T1000 (cell line): ENCODE measurements around the gene GTSE1.
"Not testable (repeated sequence)": the region's sequence is repeated elsewhere in the genome, so short reads cannot be mapped to it uniquely, and the experiment has no call there.

ENCODE experiments used
- DNase-seq: peaks from one replicate; lab custom pipeline; 2025; ENCODE audit warnings: mixed read lengths; lab: John Stamatoyannopoulos, UW

Gene GTSE1, protein sequence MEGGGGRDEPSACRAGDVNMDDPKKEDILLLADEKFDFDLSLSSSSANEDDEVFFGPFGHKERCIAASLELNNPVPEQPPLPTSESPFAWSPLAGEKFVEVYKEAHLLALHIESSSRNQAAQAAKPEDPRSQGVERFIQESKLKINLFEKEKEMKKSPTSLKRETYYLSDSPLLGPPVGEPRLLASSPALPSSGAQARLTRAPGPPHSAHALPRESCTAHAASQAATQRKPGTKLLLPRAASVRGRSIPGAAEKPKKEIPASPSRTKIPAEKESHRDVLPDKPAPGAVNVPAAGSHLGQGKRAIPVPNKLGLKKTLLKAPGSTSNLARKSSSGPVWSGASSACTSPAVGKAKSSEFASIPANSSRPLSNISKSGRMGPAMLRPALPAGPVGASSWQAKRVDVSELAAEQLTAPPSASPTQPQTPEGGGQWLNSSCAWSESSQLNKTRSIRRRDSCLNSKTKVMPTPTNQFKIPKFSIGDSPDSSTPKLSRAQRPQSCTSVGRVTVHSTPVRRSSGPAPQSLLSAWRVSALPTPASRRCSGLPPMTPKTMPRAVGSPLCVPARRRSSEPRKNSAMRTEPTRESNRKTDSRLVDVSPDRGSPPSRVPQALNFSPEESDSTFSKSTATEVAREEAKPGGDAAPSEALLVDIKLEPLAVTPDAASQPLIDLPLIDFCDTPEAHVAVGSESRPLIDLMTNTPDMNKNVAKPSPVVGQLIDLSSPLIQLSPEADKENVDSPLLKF

GRCh38 chr22:46296257-46297150, at the start of gene GTSE1:
Gene GTSE1 (plus strand): TSS chr22:46296870. CDS start chr22:46297401, 531 bp downstream.
- peak; percentile 91 for DNase-seq

DNA sequence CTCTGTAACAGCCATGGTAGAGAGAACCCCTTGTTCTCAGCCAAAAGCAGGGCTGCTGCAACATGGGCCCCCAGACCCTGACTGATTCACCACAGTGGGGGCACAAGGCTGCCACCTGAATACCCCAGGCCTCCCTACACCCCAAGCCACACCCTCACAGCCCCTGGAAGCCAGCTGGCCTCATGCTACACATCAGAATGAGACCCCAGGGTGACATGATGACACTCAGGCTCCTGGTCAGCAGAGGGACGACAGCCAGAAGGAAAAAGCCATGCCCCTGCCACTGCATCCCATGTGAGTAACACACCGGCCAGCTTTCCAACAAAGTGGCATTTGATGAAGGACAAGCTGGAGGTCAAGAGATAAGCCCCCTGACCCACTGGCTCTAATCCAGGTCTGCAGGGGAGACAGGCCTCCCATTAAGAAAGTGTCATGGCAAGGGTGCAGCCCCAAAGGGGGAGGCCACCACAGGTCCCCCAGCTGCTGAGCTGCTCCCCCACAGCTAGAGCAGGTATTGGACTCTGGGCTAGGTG, 49.2 kb upstream of the GTSE1 start:
- no peak for DNase-seq

GRCh38 chr22:46250035-46250782, 46.5 kb upstream of the GTSE1 start, which contains the start of gene CDPF1:
Gene CDPF1 (minus strand): TSS chr22:46250293. CDS start chr22:46248284, 2,009 bp downstream.
- DNase-seq, result peak; percentile 76

DNA sequence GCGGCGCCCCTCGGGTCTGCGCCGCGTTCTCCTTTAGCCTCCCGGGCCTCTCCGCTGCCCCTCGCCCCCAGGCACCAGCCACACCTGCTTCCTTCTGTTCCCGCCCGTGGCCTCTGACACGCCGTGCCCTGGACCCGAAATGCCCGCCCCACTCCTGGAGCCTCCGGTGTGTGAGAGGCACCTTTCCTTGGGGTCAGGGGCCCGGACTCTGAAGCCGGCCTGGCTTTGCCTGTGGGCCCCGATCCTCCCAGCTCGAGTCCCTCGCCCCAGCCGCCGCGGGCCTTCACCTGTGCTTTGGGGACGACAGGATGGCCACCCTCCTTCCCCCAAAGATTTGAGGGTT, 45.9 kb upstream of the GTSE1 start:
- DNase-seq, result no peak

- DNase-seq, result no peak
Measured at GRCh38 chr22:46251266-46251665, 45.4 kb upstream of the GTSE1 start.

- no peak for DNase-seq
Measured at GRCh38 chr22:46251816-46252380, 44.8 kb upstream of the GTSE1 start.

GRCh38 chr22:46256358-46256958, 40.2 kb upstream of the GTSE1 start:
- no peak for DNase-seq

- no peak for DNase-seq
Measured at GRCh38 chr22:46259374-46259773, 37.3 kb upstream of the GTSE1 start.

DNA sequence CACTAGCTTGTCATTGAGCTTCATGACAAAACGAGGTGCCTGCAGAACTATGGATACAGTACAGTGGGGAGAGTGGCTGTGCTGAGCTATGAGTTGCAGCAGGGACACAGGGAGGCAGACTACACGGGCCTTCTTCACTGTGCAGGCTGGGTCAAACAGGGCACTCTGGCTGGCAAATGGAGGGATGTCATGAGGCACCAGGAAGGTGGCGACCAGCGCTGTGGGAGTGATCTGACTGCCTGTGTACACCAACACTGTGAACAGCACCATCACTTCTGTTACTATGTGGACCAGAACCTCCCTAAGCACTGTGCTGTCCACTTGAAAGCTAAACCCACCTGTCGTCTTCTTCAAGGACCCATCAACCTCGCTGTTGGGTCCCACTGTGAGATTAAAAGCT, 36.6 kb upstream of the GTSE1 start:
- DNase-seq, result no peak

DNA sequence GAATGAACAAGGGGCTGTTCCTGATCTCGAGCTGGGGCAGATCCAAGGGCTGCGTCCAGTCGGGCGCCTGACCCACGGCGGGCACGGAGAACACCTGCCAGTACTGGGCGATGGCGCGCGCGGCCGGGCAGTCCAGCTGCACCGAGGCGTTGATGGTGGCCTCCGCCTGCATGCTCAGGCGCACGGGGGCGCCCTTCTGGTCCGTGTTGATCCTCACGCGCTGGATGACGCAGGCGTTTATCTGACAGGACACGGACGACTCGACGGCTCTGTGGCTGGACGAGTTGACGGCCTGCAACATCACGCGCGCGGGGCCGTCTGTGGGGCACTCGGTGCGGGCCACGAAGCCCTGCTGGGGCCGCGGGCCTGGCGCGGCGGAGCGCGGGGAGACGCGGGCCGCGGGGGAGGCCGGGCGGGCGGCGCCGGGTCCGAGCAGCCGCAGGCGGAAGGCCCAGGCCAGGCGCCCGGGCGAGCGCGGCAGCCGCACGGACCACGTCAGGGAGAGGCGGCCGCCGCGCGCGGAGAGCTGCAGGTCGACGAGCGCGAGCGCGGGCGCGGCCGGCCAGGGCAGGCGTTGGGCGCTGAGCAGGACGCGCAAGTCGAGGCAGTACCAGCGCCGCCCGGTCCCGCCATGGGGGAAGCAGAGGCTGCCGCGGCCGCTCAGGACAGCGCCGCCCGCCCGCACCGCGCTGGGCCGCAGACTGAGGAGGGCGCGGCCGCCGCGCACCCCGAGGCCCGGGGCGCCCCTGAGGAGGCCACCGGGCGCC, 34.0 kb upstream of the GTSE1 start:
- DNase-seq, result no peak

GRCh38 chr22:46263216-46263590, 33.5 kb upstream of the GTSE1 start, which contains the start of gene PKDREJ:
Gene PKDREJ (minus strand): TSS chr22:46263343. CDS start chr22:46263322, 21 bp downstream.
- DNase-seq, result no peak

DNA sequence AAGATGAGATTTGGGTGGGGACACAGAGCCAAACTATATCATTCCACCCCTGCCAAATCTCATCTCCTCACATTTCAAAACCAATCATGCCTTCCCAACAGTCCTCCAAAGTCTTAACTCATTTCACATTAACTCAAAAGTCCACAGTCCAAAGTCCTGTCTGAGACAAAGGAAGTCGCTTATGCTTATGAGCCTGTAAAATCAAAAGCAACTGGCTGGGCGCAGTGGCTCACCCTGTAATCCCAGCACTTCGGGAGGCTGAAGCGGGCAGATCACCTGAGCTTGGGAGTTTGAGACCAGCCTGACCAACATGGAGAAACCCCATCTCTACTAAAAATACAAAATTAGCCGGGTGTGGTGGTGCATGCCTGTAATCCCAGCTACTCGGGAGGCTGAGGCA, 32.1 kb upstream of the GTSE1 start:
- not testable (repeated sequence) for DNase-seq

DNA sequence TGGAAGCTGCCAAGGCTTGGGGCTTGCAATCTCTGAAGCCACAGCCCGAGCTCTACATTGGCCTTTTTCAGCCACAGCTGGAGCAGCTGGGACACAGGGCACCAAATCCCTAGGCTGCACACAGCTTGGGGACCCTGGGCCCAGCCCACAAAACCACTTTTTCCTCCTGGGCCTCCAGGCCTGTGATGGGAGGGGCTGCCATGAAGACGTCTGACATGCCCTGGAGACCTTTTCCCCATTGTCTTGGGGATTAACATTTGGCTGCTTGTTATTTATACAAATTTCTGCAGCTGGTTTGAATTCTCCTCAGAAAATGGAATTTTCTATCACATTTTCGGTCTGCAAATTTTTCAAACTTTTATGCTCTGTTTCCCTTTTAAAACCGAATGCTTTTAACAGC, 31.0 kb upstream of the GTSE1 start:
- DNase-seq, result not testable (repeated sequence)

- DNase-seq, result peak; percentile 85
Measured at GRCh38 chr22:46267431-46268279, 29.0 kb upstream of the GTSE1 start, which contains the start of gene TTC38. Gene TTC38 (plus strand): TSS chr22:46268008. CDS start chr22:46268040, 32 bp downstream.

- DNase-seq, result no peak
Measured at GRCh38 chr22:46269564-46269963, 27.1 kb upstream of the GTSE1 start.

DNA sequence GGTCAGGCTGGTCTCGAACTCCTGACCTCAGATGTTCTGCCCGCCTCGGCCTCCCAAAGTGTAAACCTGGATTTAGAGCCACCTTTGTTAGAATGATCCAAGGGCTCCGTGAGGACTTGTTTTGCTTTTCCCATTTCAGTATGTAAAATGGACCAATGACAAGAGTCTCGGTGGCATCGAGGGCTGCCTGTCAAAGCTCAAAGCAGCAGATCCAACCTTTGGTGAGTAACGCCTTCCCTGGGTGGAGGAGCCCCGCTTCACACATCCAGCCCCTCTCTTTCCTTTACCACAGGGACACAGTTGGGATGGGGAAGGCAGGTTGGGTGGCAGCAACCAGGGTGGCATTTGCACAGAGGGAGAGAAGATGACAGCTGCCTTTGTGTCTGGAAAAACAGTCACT, 24.5 kb upstream of the GTSE1 start:
- DNase-seq, result no peak

- no peak for DNase-seq
Measured at GRCh38 chr22:46272762-46273431, 23.8 kb upstream of the GTSE1 start.
